Lung (tissue), 12 donors: ENCODE data around the gene MMP7. TPM values are rescaled to one million over a fixed set of nuclear protein-coding genes. Genes with fewer than 3 reads are reported as not detected.

ENCODE experiments used
- ATAC-seq: fragments of 200-7000 bp; cut with Tn5 transposase; one replicate; pipeline ENCODE4 v1.9.1; 2020; ENCODE audit warnings: moderate number of reproducible peaks; ENCODE audit not compliant: insufficient read depth, low FRiP score
- DNase-seq, 3 donors: peaks; one replicate each; pipeline ENCODE4 v3.0.0-alpha.2; 2013 to 2017
- H3K27ac ChIP-seq, 2 donors: one replicate each; pipeline ENCODE4 v1.5.1; 2013; ENCODE audit warnings: mild to moderate bottlenecking in 2 of 2, moderate library complexity in 2 of 2, control low read depth in 1 of 2, inconsistent platforms in 1 of 2, low read depth in 1 of 2, low read length in 1 of 2
- H3K27me3 ChIP-seq, 3 donors: one replicate each; pipeline ENCODE4 v1.5.1; 2013; ENCODE audit warnings: low read length in 2 of 3; ENCODE audit not compliant: control insufficient read depth in 3 of 3, insufficient read depth in 3 of 3
- H3K36me3 ChIP-seq, 4 donors: one replicate each; pipeline ENCODE4 v1.5.1; 2013; ENCODE audit warnings: low read length in 4 of 4, mild to moderate bottlenecking in 1 of 4, moderate library complexity in 1 of 4; ENCODE audit not compliant: control insufficient read depth in 4 of 4, insufficient read depth in 4 of 4
- H3K4me1 ChIP-seq, 5 donors: one replicate each; pipeline ENCODE4 v1.5.1; 2013; ENCODE audit warnings: low read length in 5 of 5, mild to moderate bottlenecking in 2 of 5, moderate library complexity in 1 of 5; ENCODE audit not compliant: control insufficient read depth in 5 of 5, insufficient read depth in 5 of 5
- H3K4me3 ChIP-seq: one replicate; pipeline ENCODE4 v1.5.1; 2013; ENCODE audit warnings: mild to moderate bottlenecking, control low read depth, moderate library complexity
- H3K9ac ChIP-seq, 2 donors: one replicate each; pipeline ENCODE4 v1.5.1; 2013; ENCODE audit warnings: low read length in 2 of 2, control low read depth in 1 of 2; ENCODE audit not compliant: insufficient read depth in 1 of 2
- H3K9me3 ChIP-seq, 4 donors: one replicate each; pipeline ENCODE4 v1.5.1; 2013; ENCODE audit warnings: low read length in 3 of 4, mild to moderate bottlenecking in 1 of 4, moderate library complexity in 1 of 4; ENCODE audit not compliant: control insufficient read depth in 4 of 4, insufficient read depth in 3 of 4
- CTCF ChIP-seq: IDR thresholded peaks from 2 replicates; pipeline ENCODE4 v1.5.1; 2012; ENCODE audit warnings: mild to moderate bottlenecking; ENCODE audit errors: control extremely low read depth, extremely low read depth
- WGBS, 2 donors: extraction: QIAGEN DNeasy Blood & Tissue Kit; methylation state at CpG; one replicate each; pipeline ENCODE4 v1.1.7; 2013; 5-methylcytosine and 5-hydroxymethylcytosine counted together
- polyA plus RNA-seq, 2 donors: library from polyadenylated mRNA; stranded (reverse); fragments of 200-250 nt; gene quantifications; one replicate each; pipeline ENCODE4 v1.2.1, GENCODE V29; 2013
- total RNA-seq, 2 donors: library from RNA; depleted of rRNA in 1 of 2; stranded (reverse); fragments of >200 nt in 1 of 2; gene quantifications; one replicate each; pipeline ENCODE4 v1.2.1, GENCODE V29; 2014 to 2021
- donor health status: control.
- donor health status: control.
- donor health status: Bipolar disorder and iron deficiency.
- donor health status: healthy.
- donor health status: DM: yes; HTN: yes; CAD: no.

MMP7 gene
- total and polyA plus RNA-seq, 4 donors, result 17.9 to 433 (median 26.2) TPM

- Histone ChIP-seq H3K27ac (no peak overlapping the region), H3K4me3 (no peak overlapping the region), H3K36me3 (no peaks in the 10 kb centered on the region), H3K4me1 (peaks cover 0 to 1% (median 0%) of the 10 kb centered on the region in 5 donors), H3K9me3 (no peaks in the 10 kb centered on the region), H3K9ac (no peak overlapping the region), H3K27me3 (no peaks in the 10 kb centered on the region)
- TF ChIP-seq CTCF, result no peak
- DNase-seq, result no peak
- 49% methylated on average over 5 of the region's 5 CpGs for WGBS, 2 donors
- ATAC-seq, result no peak
These were observed 8.0 kb downstream of the MMP7 start for GRCh38 chr11:102522312-102523188.

GRCh38 chr11:102521121-102521520, 9.4 kb downstream of the MMP7 start:
- Histone ChIP-seq H3K9me3 (no peaks in the 10 kb centered on the region), H3K4me1 (no peaks in the 10 kb centered on the region), H3K9ac (no peak overlapping the region), H3K36me3 (no peaks in the 10 kb centered on the region), H3K4me3 (no peak overlapping the region), H3K27me3 (no peaks in the 10 kb centered on the region), H3K27ac (no peak overlapping the region)
- no peak for DNase-seq
- ATAC-seq, result no peak
- 97 to 99% methylated on average over 10 of the region's 10 CpGs for WGBS, 2 donors
- TF ChIP-seq CTCF, result no peak

- Histone ChIP-seq H3K4me3 (no peak overlapping the region), H3K9ac (no peak overlapping the region), H3K27me3 (no peaks in the 10 kb centered on the region), H3K36me3 (no peaks in the 10 kb centered on the region), H3K27ac (no peak overlapping the region), H3K4me1 (no peaks in the 10 kb centered on the region), H3K9me3 (no peaks in the 10 kb centered on the region)
- no peak for ATAC-seq
- DNase-seq, result no peak
- no peak for TF ChIP-seq CTCF
These were observed 10.0 kb downstream of the MMP7 start for GRCh38 chr11:102520514-102520913.
